ENCODE measurements around the gene EIF2D. TPM values are rescaled to one million over a fixed set of nuclear protein-coding genes. Genes with fewer than 3 reads are reported as not detected.

Gene EIF2D
- total and polyA plus RNA-seq, 2 of the 13 experiments (the other 11 are each of a cell fraction or from before 2014, with no cell fraction given), result 45.1 to 64.9 TPM

- no peak for TF ChIP-seq SNAPC4 (CRISPR knock-in tag; IDR thresholded peaks at IDR 0.05)
- no peak for TF ChIP-seq ZNF552 (CRISPR knock-in tag; IDR thresholded peaks at IDR 0.05; ENCODE audit: borderline replicate concordance)
- no peak for TF ChIP-seq NFRKB (IDR thresholded peaks at IDR 0.05)
- TF ChIP-seq MYPOP (CRISPR knock-in tag; IDR thresholded peaks at IDR 0.05), result no peak
- TF ChIP-seq HIVEP1 (CRISPR knock-in tag; IDR thresholded peaks at IDR 0.05), result no peak
- no peak for TF ChIP-seq AGO2 (optimal IDR thresholded peaks at IDR 0.05; ENCODE audit: low read depth, low read length)
- peak; percentile 27; the same call in 1 of the 2 replicates for TF ChIP-seq FOXK1 (CRISPR knock-in tag; IDR thresholded peaks at IDR 0.05; ENCODE audit: borderline replicate concordance, low read depth)
- no peak for TF ChIP-seq ZNF841 (CRISPR knock-in tag; IDR thresholded peaks at IDR 0.05; ENCODE audit: borderline replicate concordance)
- TF ChIP-seq RXRA (CRISPR knock-in tag; IDR thresholded peaks at IDR 0.05), result no peak; the same call in 1 of the 2 replicates
- no peak for TF ChIP-seq ZNF44 (CRISPR knock-in tag; IDR thresholded peaks at IDR 0.05)
- TF ChIP-seq CEBPG (CRISPR knock-in tag; IDR thresholded peaks at IDR 0.05), result peak; percentile 32; the same call in 1 of the 2 replicates
- TF ChIP-seq, protein P1, sequence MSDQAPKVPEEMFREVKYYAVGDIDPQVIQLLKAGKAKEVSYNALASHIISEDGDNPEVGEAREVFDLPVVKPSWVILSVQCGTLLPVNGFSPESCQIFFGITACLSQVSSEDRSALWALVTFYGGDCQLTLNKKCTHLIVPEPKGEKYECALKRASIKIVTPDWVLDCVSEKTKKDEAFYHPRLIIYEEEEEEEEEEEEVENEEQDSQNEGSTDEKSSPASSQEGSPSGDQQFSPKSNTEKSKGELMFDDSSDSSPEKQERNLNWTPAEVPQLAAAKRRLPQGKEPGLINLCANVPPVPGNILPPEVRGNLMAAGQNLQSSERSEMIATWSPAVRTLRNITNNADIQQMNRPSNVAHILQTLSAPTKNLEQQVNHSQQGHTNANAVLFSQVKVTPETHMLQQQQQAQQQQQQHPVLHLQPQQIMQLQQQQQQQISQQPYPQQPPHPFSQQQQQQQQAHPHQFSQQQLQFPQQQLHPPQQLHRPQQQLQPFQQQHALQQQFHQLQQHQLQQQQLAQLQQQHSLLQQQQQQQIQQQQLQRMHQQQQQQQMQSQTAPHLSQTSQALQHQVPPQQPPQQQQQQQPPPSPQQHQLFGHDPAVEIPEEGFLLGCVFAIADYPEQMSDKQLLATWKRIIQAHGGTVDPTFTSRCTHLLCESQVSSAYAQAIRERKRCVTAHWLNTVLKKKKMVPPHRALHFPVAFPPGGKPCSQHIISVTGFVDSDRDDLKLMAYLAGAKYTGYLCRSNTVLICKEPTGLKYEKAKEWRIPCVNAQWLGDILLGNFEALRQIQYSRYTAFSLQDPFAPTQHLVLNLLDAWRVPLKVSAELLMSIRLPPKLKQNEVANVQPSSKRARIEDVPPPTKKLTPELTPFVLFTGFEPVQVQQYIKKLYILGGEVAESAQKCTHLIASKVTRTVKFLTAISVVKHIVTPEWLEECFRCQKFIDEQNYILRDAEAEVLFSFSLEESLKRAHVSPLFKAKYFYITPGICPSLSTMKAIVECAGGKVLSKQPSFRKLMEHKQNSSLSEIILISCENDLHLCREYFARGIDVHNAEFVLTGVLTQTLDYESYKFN (CRISPR knock-in tag; conservative IDR thresholded peaks at IDR 0.05), result peak; percentile 50
- TF ChIP-seq ZHX1 (CRISPR knock-in tag; IDR thresholded peaks at IDR 0.05; ENCODE audit: low read depth), result no peak
- no peak for TF ChIP-seq STAG1 (CRISPR knock-in tag; IDR thresholded peaks at IDR 0.05)
- no peak for TF ChIP-seq POGZ (CRISPR knock-in tag; IDR thresholded peaks at IDR 0.05)
- no peak for TF ChIP-seq RAD21 (CRISPR knock-in tag; IDR thresholded peaks at IDR 0.05)
- no peak for TF ChIP-seq ZNF530 (CRISPR knock-in tag; IDR thresholded peaks at IDR 0.05; ENCODE audit: low read depth)
- TF ChIP-seq ZNF615 (CRISPR knock-in tag; IDR thresholded peaks at IDR 0.05; ENCODE audit: borderline replicate concordance), result no peak
Observed at GRCh38 chr1:206556047-206556749, 56.1 kb downstream of the EIF2D start (continued).
